K562 (cell line): ENCODE data around the gene PBX2. TPM values are rescaled to one million over a fixed set of nuclear protein-coding genes. Genes with fewer than 3 reads are reported as not detected.
A peak's percentile ranks its signal among the peaks of the same experiment; 100 is the strongest.

Experiments used
- CBX3 ChIP-seq, 2 experiments: IDR thresholded peaks; 1 replicate in 1 of 2; 2 replicates in 1 of 2; pipeline ENCODE4 v1.6.1; 2012; ENCODE audit warnings: inconsistent platforms in 2 of 2, low read length in 2 of 2, borderline replicate concordance in 1 of 2, control low read depth in 1 of 2
- DACH1 ChIP-seq: fragments of 450-650 bp; IDR thresholded peaks from 2 replicates; pipeline ENCODE4 v1.6.1; 2018; ENCODE audit not compliant: partially characterized antibody
- DIDO1 ChIP-seq: fragments of 450-650 bp; IDR thresholded peaks from 2 replicates; pipeline ENCODE4 v1.6.1; 2016; ENCODE audit warnings: low read depth, missing biosample characterization, missing genetic modification characterization
- ELF4 ChIP-seq: fragments of 450-650 bp; formaldehyde crosslinking; IDR thresholded peaks from 2 replicates; pipeline ENCODE4 v1.4.0; 2022; ENCODE audit warnings: missing genetic modification characterization
- GATAD2A ChIP-seq: fragments of 450-650 bp; IDR thresholded peaks from 2 replicates; pipeline ENCODE4 v1.6.1; 2017
- GTF2E2 ChIP-seq: fragments of 200-800 bp; sonication (Bioruptor generic); IDR thresholded peaks from 2 replicates; pipeline ENCODE4 v1.6.1; 2016; ENCODE audit warnings: missing genetic modification characterization, missing compliant biosample characterization
- HMG20A ChIP-seq: fragments of 450-650 bp; formaldehyde crosslinking; conservative IDR thresholded peaks from 2 replicates; pipeline ENCODE4 v1.4.0; 2020; ENCODE audit warnings: mild to moderate bottlenecking, mixed read lengths
- JUND ChIP-seq, 2 experiments: IDR thresholded peaks; 2 replicates in 1 of 2; 3 replicates in 1 of 2; pipeline ENCODE4 v1.6.1; 2011; ENCODE audit warnings: borderline replicate concordance in 2 of 2, low read depth in 2 of 2, low read length in 2 of 2, improper control_type of control experiment in 1 of 2, missing biosample characterization in 1 of 2, missing genetic modification characterization in 1 of 2, missing genetic modification reagents in 1 of 2
- PHB2 ChIP-seq: fragments of 450-650 bp; IDR thresholded peaks from 2 replicates; pipeline ENCODE4 v1.6.1; 2017; ENCODE audit warnings: low read depth
- REST ChIP-seq, 2 experiments: fragments of 450-650 bp; formaldehyde crosslinking in 1 of 2; IDR thresholded peaks; 2 replicates each; pipeline versions ENCODE4 v1.4.0 to v1.6.1; 2014 to 2020; ENCODE audit warnings: mild to moderate bottlenecking in 2 of 2, borderline replicate concordance in 1 of 2, low read depth in 1 of 2
- RFX7 ChIP-seq: fragments of 250-450 bp; sonication (Bioruptor Pico); IDR thresholded peaks from 2 replicates; pipeline ENCODE4 v1.5.1; 2021; ENCODE audit warnings: mild to moderate bottlenecking
- SMAD1 ChIP-seq: fragments of 150-350 bp; IDR thresholded peaks from 2 replicates; pipeline ENCODE4 v1.6.1; 2014; ENCODE audit warnings: low read length, low read depth; ENCODE audit not compliant: partially characterized antibody
- SRF ChIP-seq, 2 experiments: fragments of 250-450, 450-650 bp in 1 of 2; sonication (Bioruptor Pico) in 1 of 2; sonication (generic) in 1 of 2; formaldehyde crosslinking; IDR thresholded peaks; 2 replicates each; pipeline versions ENCODE4 v1.5.0 to v1.5.1; 2020 to 2022; ENCODE audit warnings: mild to moderate bottlenecking in 1 of 2, missing genetic modification reagents in 1 of 2
- ZNF212 ChIP-seq: fragments of 450-650 bp; formaldehyde crosslinking; IDR thresholded peaks from 2 replicates; pipeline ENCODE4 v1.4.0; 2020; ENCODE audit warnings: mild to moderate bottlenecking
- ZNF518B ChIP-seq: fragments of 250-450 bp; sonication (Bioruptor Pico); IDR thresholded peaks from 2 replicates; pipeline ENCODE4 v1.5.0; 2021; ENCODE audit warnings: mild to moderate bottlenecking, moderate library complexity
- polyA plus RNA-seq, 8 experiments: library from polyadenylated mRNA; depleted of rRNA in 4 of 8; stranded (reverse) in 5 of 8; unstranded in 3 of 8; fragments of >200 nt; fragmentation: Nextera tagmentation in 2 of 8; fragmentation: Illumina TruSeq in 1 of 8; extraction: Ambion mirVana in 2 of 8; extraction: Trizol in 1 of 8; gene quantifications; 2 replicates each; pipeline versions ENCODE4 v1.2.1 to v1.2.3, GENCODE V29; 2011 to 2014; ENCODE audit warnings: inconsistent platforms in 1 of 8, missing spikeins in 1 of 8
- total RNA-seq, 7 experiments: library from RNA; depleted of rRNA in 6 of 7; stranded (reverse); fragments of >200 nt in 6 of 7; fragmentation: Illumina TruSeq in 2 of 7; extraction: Trizol in 2 of 7; gene quantifications; 2 replicates each; pipeline versions ENCODE4 v1.2.1 to v1.2.3, GENCODE V29; 2011 to 2021; ENCODE audit warnings: low replicate concordance in 1 of 7

Gene PBX2
- total and polyA plus RNA-seq, 9 of the 15 experiments (the other 6 are each of a cell fraction or from before 2014, with no cell fraction given): 1.9 to 134 (median 62.5) TPM

GRCh38 chr6:32153564-32154513, 36.2 kb downstream of the PBX2 start, which contains the start of gene PPT2 (continued):
- TF ChIP-seq REST (IDR thresholded peaks at IDR 0.05; ENCODE audit: borderline replicate concordance) (no peak; the same call in 1 of the 2 replicates), REST (CRISPR knock-in tag; IDR thresholded peaks at IDR 0.05; ENCODE audit: low read depth) (peak; percentile 61; the same call in 1 of the 2 replicates), DIDO1 (tag) (peak; percentile 79), ZNF212 (CRISPR knock-in tag) (no peak), RFX7 (CRISPR knock-in tag) (no peak), DACH1 (no peak), CBX3 (IDR thresholded peaks at IDR 0.05; ENCODE audit: borderline replicate concordance in 1 of 2, low read length in 2 of 2) (peak in 1 of 2 experiments; percentile 31; a peak in 2 of 3 replicates), SRF (CRISPR knock-in tag; IDR thresholded peaks at IDR 0.05) (peak in 1 of 2 experiments; percentile 51; a peak in 1 of 4 replicates), GATAD2A (no peak), PHB2 (no peak), JUND (IDR thresholded peaks at IDR 0.05; ENCODE audit: borderline replicate concordance, low read depth, low read length) (peak; percentile 94), JUND (tag; IDR thresholded peaks at IDR 0.05; ENCODE audit: borderline replicate concordance, low read depth, low read length) (peak; percentile 55; the same call in 1 of the 3 replicates), ELF4 (CRISPR knock-in tag) (no peak), HMG20A (CRISPR knock-in tag) (no peak), SMAD1 (no peak), ZNF518B (CRISPR knock-in tag) (no peak), GTF2E2 (no peak; the same call in 1 of the 2 replicates)
